Urinary bladder (tissue), 4 donors: Measurements from ENCODE around the gene RGS6. TPM values are rescaled to one million over a fixed set of nuclear protein-coding genes. Genes with fewer than 3 reads are reported as not detected.

ENCODE experiments used
- DNase-seq: peaks from one replicate; pipeline ENCODE4 v3.0.0-alpha.2; 2015; ENCODE audit errors: extremely low spot score
- H3K27ac ChIP-seq: one replicate; pipeline ENCODE4 v1.5.1; 2013; ENCODE audit warnings: low read depth, mild to moderate bottlenecking, moderate library complexity
- H3K36me3 ChIP-seq: one replicate; pipeline ENCODE4 v1.6.1; 2013; ENCODE audit warnings: mild to moderate bottlenecking, moderate library complexity; ENCODE audit not compliant: insufficient read depth
- H3K4me1 ChIP-seq: one replicate; pipeline ENCODE4 v1.6.1; 2013; ENCODE audit warnings: mild to moderate bottlenecking, moderate library complexity; ENCODE audit not compliant: insufficient read depth
- H3K4me3 ChIP-seq: one replicate; pipeline ENCODE4 v1.5.1; 2013; ENCODE audit warnings: low read depth, low read length
- WGBS: extraction: QIAGEN DNeasy Blood & Tissue Kit; methylation state at CpG from one replicate; pipeline ENCODE4 v1.1.7; 2013; 5-methylcytosine and 5-hydroxymethylcytosine counted together
- polyA plus RNA-seq: library from polyadenylated mRNA; stranded (reverse); fragments of 200-250 nt; gene quantifications from one replicate; pipeline ENCODE4 v1.2.3, GENCODE V29; 2013
- total RNA-seq: library from RNA; depleted of rRNA; stranded (reverse); fragments of >200 nt; gene quantifications from one replicate; pipeline ENCODE4 v1.2.3, GENCODE V29; 2014
- donor health status: healthy with polysubstance abuse.
- donor health status: healthy.

RGS6 gene
- total and polyA plus RNA-seq, 2 donors, result 0.65 to 3.3 TPM

DNA sequence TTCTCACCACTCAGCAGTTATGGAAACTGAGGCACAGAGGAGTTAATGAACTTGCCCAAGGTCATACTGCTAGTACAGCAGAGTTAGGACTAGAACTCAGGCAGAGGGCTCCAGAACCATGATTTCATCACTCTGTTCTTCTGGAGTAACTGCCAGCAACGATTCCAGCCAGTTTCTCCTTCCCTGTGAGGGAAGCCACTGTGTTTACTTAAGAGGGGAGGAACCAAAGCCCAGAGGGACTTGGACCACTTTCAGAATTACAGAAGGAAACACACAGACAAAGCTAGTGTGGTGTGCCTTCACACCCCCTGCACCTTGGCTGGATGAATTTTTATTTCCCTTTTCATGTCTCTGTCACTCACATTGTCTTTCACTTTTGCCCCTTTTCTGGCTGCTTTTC is 563.4 kb downstream of the RGS6 start:
- no peaks in the 10 kb centered on the region for H3K36me3 ChIP-seq
- no peak for DNase-seq
- no peak overlapping the region for H3K27ac ChIP-seq
- no peaks in the 10 kb centered on the region for H3K4me1 ChIP-seq
- H3K4me3 ChIP-seq, result no peak overlapping the region
- WGBS, result 4% methylated on average over 1 of the region's 1 CpG

DNA sequence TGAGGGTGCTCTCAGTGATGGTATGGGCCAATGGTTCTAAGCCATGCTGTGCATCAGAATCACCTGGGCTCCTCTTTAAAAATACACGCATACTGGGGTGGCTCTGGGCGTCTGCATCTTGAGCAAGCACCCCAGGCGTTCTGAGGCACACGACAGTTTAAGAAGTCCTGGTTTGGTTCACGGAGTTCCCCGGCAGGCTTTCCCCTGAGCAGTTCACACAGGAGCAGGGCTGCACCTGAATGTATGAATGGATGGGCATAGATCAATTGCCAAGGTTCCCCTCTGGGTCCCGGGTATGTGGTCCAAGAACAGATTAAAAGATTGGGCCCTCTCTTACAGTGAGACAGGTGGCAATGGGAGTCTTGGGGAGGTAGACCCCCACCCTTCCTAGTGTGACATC is 566.4 kb downstream of the RGS6 start:
- WGBS, result 88% methylated on average over 7 of the region's 7 CpGs
- Histone ChIP-seq H3K4me1 (no peaks in the 10 kb centered on the region), H3K27ac (no peak overlapping the region), H3K36me3 (no peaks in the 10 kb centered on the region), H3K4me3 (no peak overlapping the region)
- no peak for DNase-seq

DNA sequence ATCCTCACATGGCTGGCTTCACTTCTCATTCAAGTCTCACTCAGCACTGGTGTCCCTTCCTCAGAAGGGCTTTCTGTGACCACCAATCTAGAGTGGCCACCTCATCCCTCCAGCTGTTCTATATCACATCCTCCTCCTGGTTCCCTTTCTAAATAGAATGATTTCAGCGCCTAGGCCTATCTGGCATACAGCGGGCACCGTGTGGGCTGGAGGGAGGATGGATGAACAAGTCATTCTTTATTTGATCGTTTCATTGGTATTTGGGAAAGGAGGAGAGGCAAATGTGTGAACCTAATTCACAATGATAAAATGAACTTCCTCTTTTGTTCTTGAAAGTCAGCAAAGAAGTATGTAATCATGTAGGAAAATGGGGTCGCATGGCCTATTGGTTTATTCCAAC is 567.5 kb downstream of the RGS6 start:
- Histone ChIP-seq H3K4me3 (no peak overlapping the region), H3K36me3 (no peaks in the 10 kb centered on the region), H3K4me1 (no peaks in the 10 kb centered on the region), H3K27ac (no peak overlapping the region)
- 80% methylated on average over 5 of the region's 5 CpGs for WGBS
- DNase-seq, result no peak

DNA sequence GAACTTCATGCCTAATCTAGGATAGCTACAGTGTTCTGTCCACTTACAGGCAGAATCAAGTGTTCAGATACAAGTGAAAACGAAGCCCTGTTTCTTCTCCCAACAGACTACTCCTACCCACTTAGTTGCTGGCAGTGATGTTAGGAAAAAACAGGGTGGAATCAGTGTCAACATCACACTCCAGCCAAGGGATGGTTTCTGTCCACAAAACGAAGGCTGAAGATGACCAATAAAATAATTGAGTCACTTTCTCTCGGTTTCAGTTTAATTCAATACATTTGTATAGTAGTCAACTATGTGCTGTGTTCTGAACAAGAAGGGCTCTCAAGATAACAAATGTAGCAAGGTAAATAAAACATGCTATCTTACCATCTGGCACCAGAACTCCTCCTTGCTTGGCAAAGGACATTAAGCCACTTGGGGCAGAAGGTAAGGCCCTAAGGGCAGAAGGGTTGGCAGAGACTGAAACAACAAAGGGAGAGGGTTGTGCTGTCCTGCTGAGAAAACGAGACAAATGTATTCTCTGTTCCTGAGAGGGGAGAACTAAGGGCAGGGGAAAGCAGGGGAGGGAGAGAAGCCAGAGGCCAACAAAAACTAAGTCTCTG is 568.1 kb downstream of the RGS6 start:
- Histone ChIP-seq H3K4me1 (no peaks in the 10 kb centered on the region), H3K36me3 (no peaks in the 10 kb centered on the region), H3K27ac (no peak overlapping the region), H3K4me3 (no peak overlapping the region)
- DNase-seq, result no peak
- 63% methylated on average over 4 of the region's 4 CpGs for WGBS

DNA sequence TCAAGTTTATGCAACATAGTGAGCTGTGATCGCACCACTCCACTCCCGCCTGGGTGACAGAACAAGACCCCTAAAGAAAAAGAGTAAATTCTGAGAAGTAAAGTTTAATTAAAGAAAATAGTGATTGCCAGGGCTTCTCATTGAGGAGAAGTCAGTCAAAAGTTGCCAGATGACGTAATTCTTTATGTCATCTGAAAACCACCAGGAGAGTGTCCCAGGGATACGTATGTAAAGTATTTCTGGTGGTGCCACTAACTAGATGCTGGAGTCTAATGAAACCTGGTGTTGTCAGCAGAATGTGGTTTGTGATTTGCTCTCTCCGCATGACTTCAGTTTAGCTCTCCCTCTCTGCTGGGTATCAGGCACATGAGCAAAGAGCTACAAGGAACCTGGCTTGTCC is 569.2 kb downstream of the RGS6 start:
- H3K27ac ChIP-seq, result no peak overlapping the region
- WGBS, result 92% methylated on average over 5 of the region's 5 CpGs
- no peak for DNase-seq
- H3K4me3 ChIP-seq, result no peak overlapping the region
- H3K36me3 ChIP-seq, result no peaks in the 10 kb centered on the region
- no peaks in the 10 kb centered on the region for H3K4me1 ChIP-seq

DNA sequence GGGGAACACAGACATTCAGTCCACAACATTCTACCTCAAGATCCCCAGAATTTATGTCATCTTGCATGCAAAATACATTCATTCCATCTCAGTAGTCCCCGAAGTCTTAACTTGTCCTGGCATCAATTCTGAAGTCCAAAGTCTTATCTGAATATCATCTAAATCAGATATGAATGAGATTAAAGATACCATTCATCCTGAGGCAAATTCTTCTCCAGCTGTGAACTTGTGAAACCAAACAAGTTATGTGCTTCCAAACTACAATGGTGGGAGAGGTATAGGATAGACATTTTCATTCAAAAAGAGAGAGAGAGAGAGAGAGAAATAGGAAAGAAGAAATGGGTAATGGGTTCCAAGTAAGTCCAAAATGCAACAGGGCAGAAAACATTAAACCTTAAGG is 571.0 kb downstream of the RGS6 start:
- no peak overlapping the region for H3K27ac ChIP-seq
- no peaks in the 10 kb centered on the region for H3K36me3 ChIP-seq
- no peak for DNase-seq
- WGBS, result 64% methylated on average over 1 of the region's 1 CpG
- no peak overlapping the region for H3K4me3 ChIP-seq
- H3K4me1 ChIP-seq, result no peaks in the 10 kb centered on the region

DNA sequence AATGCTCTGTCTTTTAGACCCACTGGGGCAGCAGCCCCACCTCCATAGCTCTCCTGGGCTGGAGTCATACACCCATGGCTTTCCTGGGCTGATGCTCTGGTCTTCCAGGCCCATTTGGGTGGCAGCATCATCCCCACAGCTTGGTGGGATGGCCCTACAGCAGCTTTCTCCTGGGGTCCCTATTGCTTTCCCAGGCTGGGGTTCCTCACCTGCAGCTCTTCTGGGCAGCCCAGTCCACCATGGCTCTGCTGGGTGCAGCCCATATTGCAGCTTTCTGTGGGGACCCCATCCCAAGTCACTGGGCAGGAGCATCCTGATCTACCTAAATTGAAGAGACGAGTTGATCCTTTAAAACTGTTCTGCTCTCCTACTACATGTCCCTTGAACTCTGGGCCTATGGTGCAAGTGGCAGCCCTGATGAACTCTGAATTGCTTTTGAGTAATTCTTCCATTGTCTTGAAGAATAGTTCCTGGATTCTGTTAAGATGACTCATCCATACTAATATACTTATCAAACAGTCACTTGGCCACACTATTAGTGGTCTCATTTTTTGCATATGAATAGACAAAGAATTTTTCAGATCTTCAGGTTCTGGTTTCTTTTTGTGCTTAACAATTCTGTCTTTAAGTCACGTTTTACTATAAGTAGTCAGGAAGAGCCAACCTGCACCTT is 571.6 kb downstream of the RGS6 start:
- Histone ChIP-seq H3K4me1 (no peaks in the 10 kb centered on the region), H3K36me3 (no peaks in the 10 kb centered on the region), H3K4me3 (no peak overlapping the region), H3K27ac (no peak overlapping the region)
- WGBS, result 82% methylated on average over 2 of the region's 2 CpGs
- DNase-seq, result no peak

DNA sequence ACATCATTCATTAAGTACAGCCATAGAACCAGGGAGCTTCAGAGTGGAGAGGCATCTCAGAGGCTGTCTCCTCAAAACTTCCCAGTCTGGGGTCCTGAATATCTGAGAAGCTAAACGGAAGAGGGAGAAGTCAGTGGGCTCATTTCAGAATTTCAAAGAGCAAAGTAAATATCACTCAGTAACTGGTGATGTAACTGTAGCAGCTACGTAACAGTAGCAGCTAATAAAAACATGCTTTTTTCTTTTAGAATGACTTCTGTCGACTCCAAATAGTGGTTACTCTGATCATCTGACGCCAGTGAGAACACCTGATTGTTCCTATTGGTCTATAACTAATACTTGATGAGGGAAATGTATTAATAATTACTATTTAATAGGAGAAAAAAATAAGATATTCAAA is 578.3 kb downstream of the RGS6 start:
- Histone ChIP-seq H3K36me3 (no peaks in the 10 kb centered on the region), H3K4me3 (no peak overlapping the region), H3K27ac (no peak overlapping the region), H3K4me1 (no peaks in the 10 kb centered on the region)
- WGBS, result 50% methylated on average over 4 of the region's 4 CpGs
- DNase-seq, result no peak

DNA sequence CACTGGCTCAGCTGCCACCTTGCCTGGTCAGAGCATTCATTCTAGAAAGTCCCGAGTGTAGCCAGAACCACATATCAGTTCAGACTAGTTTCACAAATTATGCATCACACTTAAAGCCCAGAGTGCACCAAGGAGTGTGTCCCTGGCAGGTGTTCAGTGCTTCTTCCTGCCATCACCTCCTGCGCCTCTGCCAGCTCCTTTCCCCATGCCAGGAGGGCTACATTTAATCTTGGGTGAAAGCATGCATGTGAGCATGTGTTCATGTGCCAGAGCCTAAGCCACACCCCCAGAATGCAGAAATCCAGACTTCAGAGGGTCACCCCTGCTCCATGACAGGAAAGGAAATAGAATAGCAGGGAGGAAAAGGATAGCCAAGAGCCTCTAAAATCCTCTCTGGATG is 580.1 kb downstream of the RGS6 start:
- Histone ChIP-seq H3K4me1 (no peaks in the 10 kb centered on the region), H3K4me3 (no peak overlapping the region), H3K27ac (no peak overlapping the region), H3K36me3 (no peaks in the 10 kb centered on the region)
- DNase-seq, result no peak
- WGBS, result 89% methylated on average over 2 of the region's 2 CpGs

DNA sequence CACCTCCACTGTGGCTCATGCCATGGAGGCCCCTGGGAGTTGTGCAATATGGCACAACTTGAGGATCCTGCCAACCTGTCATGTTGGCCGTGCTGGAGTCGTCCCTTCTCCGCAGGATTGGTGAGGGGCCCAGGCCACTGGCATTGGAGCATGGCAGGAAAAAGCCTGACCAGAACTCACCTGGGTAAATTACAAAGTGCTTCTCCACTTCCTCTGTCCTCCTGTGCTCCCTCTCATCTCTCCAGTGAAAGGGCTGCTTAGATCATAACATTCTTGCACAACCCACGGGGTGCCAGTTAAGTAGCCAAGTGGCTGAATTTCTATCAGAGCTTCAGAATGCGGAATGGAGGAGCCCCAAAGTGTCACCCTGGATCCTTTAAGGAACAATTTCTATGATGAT is 580.7 kb downstream of the RGS6 start:
- no peak overlapping the region for H3K4me3 ChIP-seq
- H3K27ac ChIP-seq, result no peak overlapping the region
- 84% methylated on average over 5 of the region's 5 CpGs for WGBS
- DNase-seq, result no peak
- H3K4me1 ChIP-seq, result no peaks in the 10 kb centered on the region
- H3K36me3 ChIP-seq, result no peaks in the 10 kb centered on the region

DNA sequence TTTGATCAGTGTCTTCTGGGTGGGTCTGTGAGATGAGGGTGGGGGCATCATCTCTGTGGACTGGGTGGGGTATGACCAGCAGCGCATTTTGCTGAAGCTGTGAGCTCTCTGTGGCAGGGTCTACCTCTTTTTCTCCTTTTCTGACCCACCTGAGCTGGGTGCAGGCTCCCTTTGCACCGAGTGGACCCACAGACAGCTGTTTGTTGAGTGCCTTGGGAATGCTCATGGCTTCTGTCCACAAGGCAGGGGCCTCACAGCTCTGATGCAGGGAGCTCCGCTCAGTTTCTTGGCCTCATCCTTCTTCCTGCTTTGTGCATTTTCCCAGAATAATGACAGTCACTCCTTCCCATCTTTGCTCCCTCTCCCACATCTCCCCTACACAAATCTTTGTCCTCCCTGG is 581.1 kb downstream of the RGS6 start:
- 76% methylated on average over 3 of the region's 3 CpGs for WGBS
- H3K4me1 ChIP-seq, result no peaks in the 10 kb centered on the region
- H3K36me3 ChIP-seq, result no peaks in the 10 kb centered on the region
- DNase-seq, result no peak
- H3K4me3 ChIP-seq, result no peak overlapping the region
- no peak overlapping the region for H3K27ac ChIP-seq

DNA sequence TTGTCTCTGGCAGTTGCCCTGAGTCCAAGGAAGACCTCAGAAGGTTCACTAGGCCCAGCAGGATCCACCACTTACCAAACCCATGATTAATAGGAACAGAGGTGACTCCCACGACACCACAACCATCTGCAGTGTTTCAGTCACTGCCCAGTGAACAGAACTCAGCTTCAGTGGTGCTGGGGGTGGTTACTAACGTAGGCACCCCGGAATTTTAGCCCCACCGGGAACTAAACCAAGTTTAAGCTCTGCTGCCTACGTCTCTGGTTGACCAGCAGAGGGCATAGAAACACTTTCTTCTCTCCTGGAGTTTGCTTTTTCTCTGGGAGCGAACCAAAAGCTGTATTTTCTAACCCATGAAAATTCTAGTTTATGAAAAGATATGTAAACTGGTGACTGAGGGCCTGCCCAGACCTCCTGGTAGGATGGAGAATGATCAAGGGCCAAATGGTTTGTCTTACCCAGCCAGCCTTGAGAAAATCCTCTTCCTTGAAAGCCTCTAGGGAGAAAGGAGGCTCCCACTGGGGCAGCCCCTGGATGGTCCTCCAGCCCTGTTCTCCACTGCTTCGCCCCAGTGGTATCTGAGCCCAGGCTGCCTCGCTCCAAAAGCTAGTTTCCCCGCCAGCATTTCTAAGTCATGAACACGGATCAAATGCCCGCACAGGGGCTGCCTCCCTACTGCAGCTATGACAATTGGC is 581.9 kb downstream of the RGS6 start:
- WGBS, result 44% methylated on average over 11 of the region's 11 CpGs
- H3K4me3 ChIP-seq, result no peak overlapping the region
- H3K27ac ChIP-seq, result no peak overlapping the region
- H3K36me3 ChIP-seq, result no peaks in the 10 kb centered on the region
- H3K4me1 ChIP-seq, result no peaks in the 10 kb centered on the region
- no peak for DNase-seq

DNA sequence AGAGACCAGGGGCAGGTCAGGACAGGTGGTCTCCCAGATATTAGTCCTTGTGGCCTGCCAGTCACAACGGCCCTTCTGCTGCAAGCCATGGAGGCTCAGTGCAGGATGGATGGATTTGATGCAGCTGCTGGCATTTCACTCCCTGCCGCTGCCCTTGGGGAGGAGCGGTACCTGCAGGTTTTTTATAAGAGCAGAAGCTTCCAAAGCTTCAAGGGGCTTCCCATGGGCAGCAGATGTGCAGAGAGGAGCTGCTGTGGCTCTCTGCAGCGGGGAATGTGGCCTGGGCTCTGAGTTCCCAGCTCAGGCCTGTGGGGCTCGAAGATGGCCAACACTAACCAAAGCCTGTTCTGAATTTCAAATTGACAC is 582.4 kb downstream of the RGS6 start:
- H3K4me1 ChIP-seq, result no peaks in the 10 kb centered on the region
- no peaks in the 10 kb centered on the region for H3K36me3 ChIP-seq
- WGBS, result 86% methylated on average over 5 of the region's 5 CpGs
- H3K27ac ChIP-seq, result no peak overlapping the region
- DNase-seq, result no peak
- H3K4me3 ChIP-seq, result no peak overlapping the region
